ENCODE data around the gene DSG3. TPM values are rescaled to one million over a fixed set of nuclear protein-coding genes. Genes with fewer than 3 reads are reported as not detected.

The DSG3 gene
- total and polyA plus RNA-seq, 10 of the 15 experiments (the other 5 are each of a cell fraction or from before 2014, with no cell fraction given), result 0.01 to 0.36 (median 0.30) TPM

DNA sequence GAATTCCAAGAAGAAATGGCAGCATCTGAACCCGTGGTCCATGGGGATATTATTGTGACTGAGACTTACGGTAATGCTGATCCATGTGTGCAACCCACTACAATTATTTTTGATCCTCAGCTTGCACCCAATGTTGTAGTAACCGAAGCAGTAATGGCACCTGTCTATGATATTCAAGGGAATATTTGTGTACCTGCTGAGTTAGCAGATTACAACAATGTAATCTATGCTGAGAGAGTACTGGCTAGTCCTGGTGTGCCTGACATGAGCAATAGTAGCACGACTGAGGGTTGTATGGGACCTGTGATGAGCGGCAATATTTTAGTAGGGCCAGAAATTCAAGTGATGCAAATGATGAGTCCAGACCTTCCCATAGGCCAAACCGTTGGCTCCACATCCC is 34.4 kb upstream of the DSG3 start:
- H3K4me3 ChIP-seq, result no peak overlapping the region
- ChIA-PET RAD21 (ENCODE audit: unreplicated experiment) (no interaction called here), CTCF (no interaction called here), SMC1A (ENCODE audit: uncharacterized antibody, unreplicated experiment) (no interaction called here), POLR2A (no interaction called here)
- no TSS peak for BruUV-seq (replicated peaks)
- intact Hi-C loops (cut with micrococcal nuclease; ENCODE audit: unreplicated experiment) (no loop called here), in situ Hi-C loops (cut with MboI) (no loop called here)
- H3K27me3 ChIP-seq (replicated peaks in 1 of 2; ENCODE audit: control insufficient read depth in 2 of 2, insufficient read depth in 2 of 2, low read length in 1 of 2), result no peaks in the 10 kb centered on the region
- ATAC-seq (no peak), DNase-seq (ENCODE audit: low read depth, low spot score) (no peak), FAIRE-seq (no peak)
- no peak overlapping the region for H3K4me2 ChIP-seq (ENCODE audit: control insufficient read depth, insufficient read depth)
- H3K4me1 ChIP-seq (ENCODE audit: control insufficient read depth, insufficient read depth, low read length), result no peaks in the 10 kb centered on the region
- no peak overlapping the region for H2AFZ ChIP-seq (ENCODE audit: control insufficient read depth, low read depth, low read length)
- WGBS (ENCODE audit: insufficient coverage, insufficient replicate concordance, low lambda C conversion rate, missing lambda C conversion rate), result 43% methylated on average over 6 of the region's 6 CpGs
- no peak overlapping the region for H3K9ac ChIP-seq (ENCODE audit: control insufficient read depth, insufficient read depth, low read length)
- H3K79me2 ChIP-seq (ENCODE audit: control insufficient read depth, insufficient read depth, low read length), result no peaks in the 10 kb centered on the region
- no peak overlapping the region for H3K27ac ChIP-seq (ENCODE audit: control insufficient read depth, insufficient read depth)
- TF ChIP-seq IRF3 (IDR thresholded peaks at IDR 0.05), result no peak
- no peaks in the 10 kb centered on the region for H4K20me1 ChIP-seq (ENCODE audit: control insufficient read depth, insufficient read depth)
- H3K36me3 ChIP-seq (ENCODE audit: control insufficient read depth in 2 of 2, insufficient read depth in 2 of 2, low read length in 1 of 2), result no peaks in the 10 kb centered on the region
- no peaks in the 10 kb centered on the region for H3K9me3 ChIP-seq (replicated peaks; ENCODE audit: control insufficient read depth, insufficient read depth, low read length)

DNA sequence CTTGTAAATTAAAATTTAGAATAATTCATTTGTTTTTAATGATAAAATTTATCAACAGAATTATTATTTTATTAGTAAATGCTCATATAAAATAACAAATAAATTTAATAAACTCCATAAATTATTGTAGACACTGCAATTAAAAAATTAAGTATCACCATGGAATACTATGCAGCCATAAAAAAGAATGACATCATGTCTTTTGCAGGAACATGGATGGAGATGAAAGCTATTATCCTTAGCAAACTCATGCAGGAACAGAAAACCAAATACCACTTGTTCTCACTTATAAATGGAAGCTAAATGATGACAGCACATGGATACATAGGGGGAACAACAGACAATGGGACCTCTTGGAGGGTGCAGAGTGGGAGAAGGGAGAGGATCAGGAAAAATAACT is 29.7 kb upstream of the DSG3 start:
- H3K36me3 ChIP-seq (ENCODE audit: control insufficient read depth in 2 of 2, insufficient read depth in 2 of 2, low read length in 1 of 2), result no peaks in the 10 kb centered on the region
- no peaks in the 10 kb centered on the region for H4K20me1 ChIP-seq (ENCODE audit: control insufficient read depth, insufficient read depth)
- no peaks in the 10 kb centered on the region for H3K4me1 ChIP-seq (ENCODE audit: control insufficient read depth, insufficient read depth, low read length)
- DNase-seq (ENCODE audit: low read depth, low spot score) (no peak), ATAC-seq (no peak), FAIRE-seq (no peak)
- no peak overlapping the region for H3K27ac ChIP-seq (ENCODE audit: control insufficient read depth, insufficient read depth)
- H3K79me2 ChIP-seq (ENCODE audit: control insufficient read depth, insufficient read depth, low read length), result no peaks in the 10 kb centered on the region
- no peak overlapping the region for H3K4me2 ChIP-seq (ENCODE audit: control insufficient read depth, insufficient read depth)
- no peaks in the 10 kb centered on the region for H3K9me3 ChIP-seq (replicated peaks; ENCODE audit: control insufficient read depth, insufficient read depth, low read length)
- no peak for TF ChIP-seq CHD1 (IDR thresholded peaks at IDR 0.05; ENCODE audit: low read depth, low read length)
- in situ Hi-C loops (cut with MboI) (no loop called here), intact Hi-C loops (cut with micrococcal nuclease; ENCODE audit: unreplicated experiment) (no loop called here)
- no peak overlapping the region for H2AFZ ChIP-seq (ENCODE audit: control insufficient read depth, low read depth, low read length)
- SMC1A ChIA-PET (ENCODE audit: uncharacterized antibody, unreplicated experiment), result interaction anchor here (0.9 to 1.0 kb wide), 2 partner anchors 13 to 83 kb away, joined by 3 to 5 read pairs; no protein-coding TSS in a partner anchor
- RAD21 ChIA-PET (ENCODE audit: unreplicated experiment), result no interaction called here
- H3K27me3 ChIP-seq (replicated peaks in 1 of 2; ENCODE audit: control insufficient read depth in 2 of 2, insufficient read depth in 2 of 2, low read length in 1 of 2), result no peaks in the 10 kb centered on the region
- H3K4me3 ChIP-seq, result no peak overlapping the region
- no peak overlapping the region for H3K9ac ChIP-seq (ENCODE audit: control insufficient read depth, insufficient read depth, low read length)
- BruUV-seq (replicated peaks), result no TSS peak
- CTCF ChIA-PET, result interaction anchor here (0.6 to 2.7 kb wide), 3 partner anchors 7 to 250 kb away, joined by 3 to 8 read pairs (median 3); no protein-coding TSS in a partner anchor
- POLR2A ChIA-PET, result no interaction called here

All from GM12878 (cell line).